WTC11 (cell line): ENCODE results near the gene CCL17. TPM values are rescaled to one million over a fixed set of nuclear protein-coding genes. Genes with fewer than 3 reads are reported as not detected.

Source experiments
- ATAC-seq: fragments of 200-7000 bp; cut with Tn5 transposase; 2 replicates; pipeline ENCODE4 v1.10.0; 2021; ENCODE audit warnings: mild to moderate bottlenecking, moderate library complexity
- CTCF ChIA-PET: fragments of 300-600 bp; sonication (Branson Sonifier 250); formaldehyde crosslinking; loops from one replicate; lab custom pipeline; 2021; ENCODE audit warnings: antibody characterized with exemption; lab: Charles Lee
- POLR2A ChIA-PET: fragments of 350-600 bp; sonication (Branson Sonifier 250); formaldehyde crosslinking; loops from one replicate; lab custom pipeline; 2021; ENCODE audit warnings: antibody characterized with exemption; lab: Charles Lee
- DNase-seq: peaks from one replicate; pipeline ENCODE4 v3.0.0; 2021; ENCODE audit warnings: low spot score
- H3K27ac Mint-ChIP-seq: 2 replicates; pipeline ENCODE4 v1.8.0; 2021; ENCODE audit warnings: mixed read lengths
- H3K27me3 Mint-ChIP-seq: 2 replicates; pipeline ENCODE4 v1.8.0; 2021; ENCODE audit warnings: low read depth, mild to moderate bottlenecking, moderate library complexity, mixed read lengths
- H3K36me3 Mint-ChIP-seq: 2 replicates; pipeline ENCODE4 v1.8.0; 2021; ENCODE audit warnings: mixed read lengths
- H3K4me1 Mint-ChIP-seq: 2 replicates; pipeline ENCODE4 v1.8.0; 2022; ENCODE audit warnings: mixed read lengths
- H3K4me3 Mint-ChIP-seq: 2 replicates; pipeline ENCODE4 v1.8.0; 2021; ENCODE audit warnings: mild to moderate bottlenecking, moderate library complexity, mixed read lengths
- H3K9me3 Mint-ChIP-seq: 2 replicates; pipeline ENCODE4 v1.8.0; 2021; ENCODE audit warnings: mixed read lengths
- AFF4 ChIP-seq: sonication (generic); formaldehyde crosslinking; IDR thresholded peaks from 2 replicates; pipeline ENCODE4 v1.8.1; 2023; ENCODE audit warnings: mild to moderate bottlenecking, missing genetic modification reagents, borderline replicate concordance
- ATF2 ChIP-seq: sonication (generic); formaldehyde crosslinking; IDR thresholded peaks from 2 replicates; pipeline ENCODE4 v1.8.1; 2022; ENCODE audit warnings: low read depth, missing genetic modification reagents, borderline replicate concordance
- CREM ChIP-seq: sonication (generic); formaldehyde crosslinking; IDR thresholded peaks from 2 replicates; pipeline ENCODE4 v1.8.1; 2022; ENCODE audit warnings: mild to moderate bottlenecking, missing genetic modification reagents, moderate library complexity
- CTCF ChIP-seq: fragments of 200-600 bp; IDR thresholded peaks from 2 replicates; pipeline ENCODE4 v1.8.0; 2022; ENCODE audit warnings: antibody characterized with exemption
- E2F1 ChIP-seq: sonication (generic); formaldehyde crosslinking; IDR thresholded peaks from 2 replicates; pipeline ENCODE4 v1.8.0; 2022; ENCODE audit warnings: mild to moderate bottlenecking, missing genetic modification reagents
- ELF4 ChIP-seq: sonication (generic); formaldehyde crosslinking; IDR thresholded peaks from 2 replicates; pipeline ENCODE4 v1.8.1; 2022; ENCODE audit warnings: low read depth, mild to moderate bottlenecking, moderate library complexity, missing genetic modification reagents
- EMX1 ChIP-seq: fragments of 250-450 bp; sonication (Bioruptor Pico); IDR thresholded peaks from 2 replicates; pipeline ENCODE4 v1.8.0; 2021; ENCODE audit warnings: mild to moderate bottlenecking
- ESRRA ChIP-seq: sonication (generic); formaldehyde crosslinking; IDR thresholded peaks from 2 replicates; pipeline ENCODE4 v1.8.1; 2022; ENCODE audit warnings: mild to moderate bottlenecking, missing genetic modification reagents, borderline replicate concordance
- FOXP1 ChIP-seq: sonication (generic); formaldehyde crosslinking; IDR thresholded peaks from 2 replicates; pipeline ENCODE4 v1.8.0; 2022; ENCODE audit warnings: missing genetic modification reagents, mild to moderate bottlenecking, moderate library complexity, borderline replicate concordance
- HMGXB4 ChIP-seq: sonication (generic); formaldehyde crosslinking; IDR thresholded peaks from 2 replicates; pipeline ENCODE4 v1.8.1; 2023; ENCODE audit warnings: mild to moderate bottlenecking, moderate library complexity, missing genetic modification reagents
- MXD4 ChIP-seq: fragments of 250-450 bp; sonication (Bioruptor Pico); IDR thresholded peaks from 2 replicates; pipeline ENCODE4 v1.8.0; 2021; ENCODE audit warnings: mild to moderate bottlenecking, moderate library complexity, borderline replicate concordance
- NFE2L1 ChIP-seq: sonication (generic); formaldehyde crosslinking; IDR thresholded peaks from 2 replicates; pipeline ENCODE4 v1.8.1; 2023; ENCODE audit warnings: missing genetic modification reagents
- NFYB ChIP-seq: sonication (generic); formaldehyde crosslinking; conservative IDR thresholded peaks from 2 replicates; pipeline ENCODE4 v1.8.0; 2022; ENCODE audit warnings: low read depth, missing genetic modification reagents
- OVOL2 ChIP-seq: fragments of 250-450 bp; sonication (Bioruptor Pico); IDR thresholded peaks from 2 replicates; pipeline ENCODE4 v1.9.0; 2021; ENCODE audit warnings: mild to moderate bottlenecking, borderline replicate concordance
- PRRX2 ChIP-seq: fragments of 250-450 bp; sonication (Bioruptor Pico); IDR thresholded peaks from 2 replicates; pipeline ENCODE4 v1.8.0; 2021; ENCODE audit warnings: mild to moderate bottlenecking
- SMAD3 ChIP-seq: sonication (generic); formaldehyde crosslinking; IDR thresholded peaks from 2 replicates; pipeline ENCODE4 v1.8.0; 2022; ENCODE audit warnings: missing genetic modification reagents, mild to moderate bottlenecking, borderline replicate concordance
- TEAD1 ChIP-seq: sonication (generic); formaldehyde crosslinking; IDR thresholded peaks from 2 replicates; pipeline ENCODE4 v1.8.0; 2022; ENCODE audit warnings: mild to moderate bottlenecking, missing genetic modification reagents
- ZMAT4 ChIP-seq: fragments of 250-450 bp; sonication (Bioruptor Pico); IDR thresholded peaks from 2 replicates; pipeline ENCODE4 v1.9.0; 2021; ENCODE audit warnings: mild to moderate bottlenecking
- ZNF219 ChIP-seq: sonication (generic); formaldehyde crosslinking; IDR thresholded peaks from 2 replicates; pipeline ENCODE4 v1.8.0; 2023; ENCODE audit warnings: missing genetic modification reagents, mild to moderate bottlenecking, borderline replicate concordance
- ZNF532 ChIP-seq: fragments of 250-450 bp; sonication (Bioruptor Pico); IDR thresholded peaks from 2 replicates; pipeline ENCODE4 v1.9.0; 2021; ENCODE audit warnings: mild to moderate bottlenecking, borderline replicate concordance
- total RNA-seq: library from RNA; stranded (reverse); gene quantifications from 3 replicates; pipeline ENCODE4 v1.2.3, GENCODE V29; 2021

The CCL17 gene
- total RNA-seq, 1 experiment from 2014 or later = not detected

GRCh38 chr16:57413301-57413730 is 8.7 kb downstream of the CCL17 start (continued):
- TF ChIP-seq ZNF532 (CRISPR knock-in tag) = no peak
- TF ChIP-seq TEAD1 = no peak
- TF ChIP-seq ZNF219 (CRISPR knock-in tag) = no peak
- no peak for TF ChIP-seq PRRX2 (CRISPR knock-in tag)
- TF ChIP-seq SMAD3 (CRISPR knock-in tag) = no peak
- no peak for TF ChIP-seq E2F1 (CRISPR knock-in tag)
- TF ChIP-seq FOXP1 (CRISPR knock-in tag) = no peak

- POLR2A ChIA-PET = no interaction called here
- H3K36me3 Mint-ChIP-seq = no peaks in the 10 kb centered on the region
- TF ChIP-seq EMX1 (CRISPR knock-in tag) (no peak), AFF4 (CRISPR knock-in tag) (no peak), SMAD3 (CRISPR knock-in tag) (no peak), ELF4 (CRISPR knock-in tag) (no peak), NFYB (CRISPR knock-in tag) (no peak), ATF2 (no peak), NFE2L1 (CRISPR knock-in tag) (no peak), HMGXB4 (no peak), CTCF (no peak), MXD4 (CRISPR knock-in tag) (no peak), ZMAT4 (CRISPR knock-in tag) (no peak), ESRRA (no peak), CREM (CRISPR knock-in tag) (no peak), OVOL2 (CRISPR knock-in tag) (no peak)
- TF ChIP-seq, all 79 proteins: peak for 0
- CTCF ChIA-PET = no interaction called here
- no peak overlapping the region for H3K27ac Mint-ChIP-seq
- DNase-seq (no peak), ATAC-seq (no peak)
- H3K4me1 Mint-ChIP-seq = peaks cover 21% of the 10 kb centered on the region
- H3K4me3 Mint-ChIP-seq = no peak overlapping the region
- no peaks in the 10 kb centered on the region for H3K27me3 Mint-ChIP-seq
- H3K9me3 Mint-ChIP-seq = no peaks in the 10 kb centered on the region
These were observed 9.2 kb downstream of the CCL17 start for GRCh38 chr16:57413733-57414132.
